Measurements from ENCODE around the gene CEP112.

GRCh38 chr17:65599650-65600049 lies 592.3 kb downstream of the CEP112 start:
- TF ChIP-seq CCAR2 (IDR thresholded peaks at IDR 0.05; ENCODE audit: low read depth, low read length), result no peak
- TF ChIP-seq EP300 (IDR thresholded peaks at IDR 0.05; ENCODE audit: low read length), result no peak
- TF ChIP-seq, protein P1, sequence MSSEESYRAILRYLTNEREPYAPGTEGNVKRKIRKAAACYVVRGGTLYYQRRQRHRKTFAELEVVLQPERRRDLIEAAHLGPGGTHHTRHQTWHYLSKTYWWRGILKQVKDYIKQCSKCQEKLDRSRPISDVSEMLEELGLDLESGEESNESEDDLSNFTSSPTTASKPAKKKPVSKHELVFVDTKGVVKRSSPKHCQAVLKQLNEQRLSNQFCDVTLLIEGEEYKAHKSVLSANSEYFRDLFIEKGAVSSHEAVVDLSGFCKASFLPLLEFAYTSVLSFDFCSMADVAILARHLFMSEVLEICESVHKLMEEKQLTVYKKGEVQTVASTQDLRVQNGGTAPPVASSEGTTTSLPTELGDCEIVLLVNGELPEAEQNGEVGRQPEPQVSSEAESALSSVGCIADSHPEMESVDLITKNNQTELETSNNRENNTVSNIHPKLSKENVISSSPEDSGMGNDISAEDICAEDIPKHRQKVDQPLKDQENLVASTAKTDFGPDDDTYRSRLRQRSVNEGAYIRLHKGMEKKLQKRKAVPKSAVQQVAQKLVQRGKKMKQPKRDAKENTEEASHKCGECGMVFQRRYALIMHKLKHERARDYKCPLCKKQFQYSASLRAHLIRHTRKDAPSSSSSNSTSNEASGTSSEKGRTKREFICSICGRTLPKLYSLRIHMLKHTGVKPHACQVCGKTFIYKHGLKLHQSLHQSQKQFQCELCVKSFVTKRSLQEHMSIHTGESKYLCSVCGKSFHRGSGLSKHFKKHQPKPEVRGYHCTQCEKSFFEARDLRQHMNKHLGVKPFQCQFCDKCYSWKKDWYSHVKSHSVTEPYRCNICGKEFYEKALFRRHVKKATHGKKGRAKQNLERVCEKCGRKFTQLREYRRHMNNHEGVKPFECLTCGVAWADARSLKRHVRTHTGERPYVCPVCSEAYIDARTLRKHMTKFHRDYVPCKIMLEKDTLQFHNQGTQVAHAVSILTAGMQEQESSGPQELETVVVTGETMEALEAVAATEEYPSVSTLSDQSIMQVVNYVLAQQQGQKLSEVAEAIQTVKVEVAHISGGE (CRISPR knock-in tag; IDR thresholded peaks at IDR 0.05), result no peak
- no peak for TF ChIP-seq ESRRB (CRISPR knock-in tag; IDR thresholded peaks at IDR 0.05; ENCODE audit: borderline replicate concordance)
- TF ChIP-seq NCOR1 (IDR thresholded peaks at IDR 0.05), result no peak
- no peak for TF ChIP-seq ZNF668 (CRISPR knock-in tag; IDR thresholded peaks at IDR 0.05)
- no peak for TF ChIP-seq POLR2G (IDR thresholded peaks at IDR 0.05; ENCODE audit: low read depth, low read length)
